Fibroblast of villous mesenchyme (primary cell): ENCODE results near the gene MAP4K4. TPM values are rescaled to one million over a fixed set of nuclear protein-coding genes. Genes with fewer than 3 reads are reported as not detected.
A peak's percentile ranks its signal among the peaks of the same experiment; 100 is the strongest.

Experiments used
- DNase-seq: peaks from one replicate; pipeline ENCODE4 v3.0.0-alpha.2; 2010; ENCODE audit warnings: low read depth
- H3K4me3 ChIP-seq: 2 replicates; pipeline ENCODE4 v1.5.1; 2011; ENCODE audit warnings: low read depth, mild to moderate bottlenecking, low read length
- CTCF ChIP-seq: IDR thresholded peaks from 2 replicates; pipeline ENCODE4 v1.5.1; 2012; ENCODE audit warnings: low read depth, mild to moderate bottlenecking, low read length; ENCODE audit not compliant: insufficient read depth
- total RNA-seq: library from RNA; depleted of rRNA; stranded (reverse); fragments of >200 nt; gene quantifications from 2 replicates; pipeline ENCODE4 v1.2.3, GENCODE V29; 2012

MAP4K4 gene
- total RNA-seq, 1 donor, result 95.0 TPM

GRCh38 chr2:101871480-101871879 lies 174.0 kb downstream of the MAP4K4 start:
- no peak overlapping the region for H3K4me3 ChIP-seq
- TF ChIP-seq CTCF, result no peak
- DNase-seq, result no peak

GRCh38 chr2:101872480-101872879 lies 175.0 kb downstream of the MAP4K4 start:
- H3K4me3 ChIP-seq, result no peak overlapping the region
- TF ChIP-seq CTCF, result no peak
- no peak for DNase-seq

DNA sequence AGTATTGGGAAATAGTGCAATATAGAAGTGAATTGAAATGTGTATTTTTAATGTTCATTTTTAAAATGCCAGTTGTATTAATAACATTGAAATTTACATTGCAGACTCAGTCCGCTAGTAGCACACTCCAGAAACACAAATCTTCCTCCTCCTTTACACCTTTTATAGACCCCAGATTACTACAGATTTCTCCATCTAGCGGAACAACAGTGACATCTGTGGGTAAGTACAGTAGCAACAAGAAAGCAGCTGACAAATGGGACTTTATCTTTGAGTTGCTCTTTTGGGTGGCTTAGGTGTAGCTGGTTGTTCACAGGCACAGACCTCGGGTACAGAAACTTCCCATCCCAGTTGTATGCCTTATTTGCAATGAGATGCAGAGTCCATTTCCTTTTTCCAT lies 176.0 kb downstream of the MAP4K4 start:
- H3K4me3 ChIP-seq, result no peak overlapping the region
- peak; percentile 18 for DNase-seq
- TF ChIP-seq CTCF, result peak; percentile 7

GRCh38 chr2:101874069-101874468 lies 176.6 kb downstream of the MAP4K4 start:
- no peak for TF ChIP-seq CTCF
- no peak overlapping the region for H3K4me3 ChIP-seq
- DNase-seq, result no peak

DNA sequence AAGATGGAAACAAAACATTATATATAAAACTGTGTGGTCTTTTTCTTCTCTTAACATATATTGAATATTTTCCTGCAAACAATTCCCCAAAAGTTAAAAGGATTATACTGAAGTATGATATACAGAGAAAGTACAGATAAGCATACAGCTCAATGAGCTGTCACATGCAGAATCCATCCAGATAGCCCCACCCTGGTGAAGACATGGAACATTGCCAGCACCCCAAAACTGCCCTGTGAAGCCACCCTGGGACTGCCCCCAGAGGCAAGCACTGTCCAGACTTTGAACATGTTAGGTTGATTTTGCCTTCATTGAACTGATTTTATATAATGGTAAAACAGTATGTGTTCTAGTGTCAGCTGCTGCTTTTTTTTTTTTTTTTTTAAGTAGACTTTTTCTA lies 182.0 kb downstream of the MAP4K4 start:
- no peak for TF ChIP-seq CTCF
- DNase-seq, result no peak
- no peak overlapping the region for H3K4me3 ChIP-seq

GRCh38 chr2:101881131-101881530 lies 183.6 kb downstream of the MAP4K4 start:
- TF ChIP-seq CTCF, result no peak
- DNase-seq, result peak; percentile 25

DNA sequence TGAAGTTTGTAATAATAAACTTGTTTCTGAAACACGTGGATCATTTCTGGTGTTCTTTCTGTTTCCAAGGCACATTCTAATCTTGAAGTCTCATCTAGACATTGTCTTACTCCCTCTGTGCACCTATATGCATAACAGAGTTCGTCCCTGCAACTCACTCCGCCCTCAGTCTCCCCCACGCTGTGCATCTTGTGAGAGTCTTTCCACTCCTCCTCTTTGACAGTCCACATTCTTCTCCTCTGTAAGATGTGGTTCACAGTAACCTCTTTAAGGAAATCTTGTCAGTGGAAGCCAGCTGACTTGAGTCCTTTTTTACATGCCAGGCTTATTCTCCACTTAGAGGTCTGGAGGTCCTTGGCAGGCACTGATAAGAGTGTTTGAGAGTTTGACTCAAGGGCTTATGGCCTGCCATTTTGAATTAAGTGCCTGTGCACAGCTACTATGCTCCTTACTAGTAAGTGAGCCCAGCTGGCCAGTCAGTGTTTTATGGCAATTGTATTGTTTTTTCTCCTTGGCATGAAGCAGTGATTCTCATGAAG lies 185.3 kb downstream of the MAP4K4 start:
- no peak overlapping the region for H3K4me3 ChIP-seq
- DNase-seq, result peak; percentile 39
- TF ChIP-seq CTCF, result no peak

More at GRCh38 chr2:101881131-101881530, 183.6 kb downstream of the MAP4K4 start:
- H3K4me3 ChIP-seq, result no peak overlapping the region
